PC-3 (cell line): ENCODE data around the gene SLC16A8. TPM values are rescaled to one million over a fixed set of nuclear protein-coding genes. Genes with fewer than 3 reads are reported as not detected.
A peak's percentile ranks its signal among the peaks of the same experiment; 100 is the strongest.

ENCODE experiments used
- ATAC-seq: fragments of 200-7000 bp; cut with Tn5 transposase; 2 replicates; pipeline ENCODE4 v1.9.1; 2020; ENCODE audit warnings: mild to moderate bottlenecking, moderate library complexity
- BruUV-seq: library from RNA; stranded (reverse); fragments of 400-500 nt; replicated peaks from 2 replicates; lab custom pipeline; 2021; lab: Mats Ljungman, UMichigan
- CTCF ChIA-PET: fragments of 300-600 bp; sonication (Branson Sonifier 250); formaldehyde crosslinking; loops from one replicate; lab custom pipeline; 2022; ENCODE audit warnings: antibody characterized with exemption; lab: Charles Lee
- POLR2A ChIA-PET: fragments of 300-600 bp; sonication (Branson Sonifier 250); formaldehyde crosslinking; loops from one replicate; lab custom pipeline; 2022; ENCODE audit warnings: antibody characterized with exemption; ENCODE audit not compliant: unreplicated experiment; lab: Charles Lee
- DNase-seq: peaks from one replicate; pipeline ENCODE4 v3.0.0-alpha.2; 2015
- H2AFZ ChIP-seq: fragments of 300-600 bp; sonication (generic); 2 replicates; pipeline ENCODE4 v1.6.0; 2016; ENCODE audit warnings: antibody characterized with exemption, low read length
- H3F3A ChIP-seq: fragments of 300-600 bp; sonication (generic); one replicate; pipeline ENCODE4 v1.6.0; 2017; ENCODE audit warnings: antibody characterized with exemption, low read length, control low read depth, mild to moderate bottlenecking; ENCODE audit not compliant: unreplicated experiment
- H3K27ac ChIP-seq: fragments of 300-600 bp; sonication (generic); 2 replicates; pipeline ENCODE4 v1.5.1; 2016; ENCODE audit warnings: mild to moderate bottlenecking, low read length
- H3K27me3 ChIP-seq: fragments of 300-600 bp; sonication (generic); 2 replicates; pipeline ENCODE4 v1.6.1; 2016; ENCODE audit warnings: low read length, mixed read lengths
- H3K36me3 ChIP-seq: fragments of 300-600 bp; sonication (generic); 2 replicates; pipeline ENCODE4 v1.6.1; 2016; ENCODE audit warnings: low read depth, mixed run types, low read length, mixed read lengths
- H3K4me1 ChIP-seq: fragments of 300-600 bp; sonication (generic); 2 replicates; pipeline ENCODE4 v1.5.1; 2016; ENCODE audit warnings: low read length; ENCODE audit not compliant: insufficient read depth
- H3K4me2 ChIP-seq: fragments of 300-600 bp; sonication (generic); 2 replicates; pipeline ENCODE4 v1.6.0; 2016; ENCODE audit warnings: low read length
- H3K4me3 ChIP-seq: fragments of 300-600 bp; sonication (generic); 2 replicates; pipeline ENCODE4 v1.5.1; 2016; ENCODE audit warnings: mild to moderate bottlenecking, low read length, mixed read lengths
- H3K79me2 ChIP-seq: fragments of 300-600 bp; sonication (generic); 2 replicates; pipeline ENCODE4 v1.6.1; 2017; ENCODE audit warnings: low read length, mixed read lengths
- H3K9ac ChIP-seq: fragments of 300-600 bp; sonication (generic); 2 replicates; pipeline ENCODE4 v1.6.0; 2016; ENCODE audit warnings: mild to moderate bottlenecking, low read length
- H3K9me2 ChIP-seq: fragments of 300-600 bp; sonication (generic); replicated peaks from 2 replicates; pipeline ENCODE4 v1.6.1; 2016; ENCODE audit warnings: mixed run types, low read length, mixed read lengths
- H3K9me3 ChIP-seq: fragments of 300-600 bp; sonication (generic); 2 replicates; pipeline ENCODE4 v1.6.1; 2016; ENCODE audit warnings: low read length, mixed read lengths
- H4K20me1 ChIP-seq: fragments of 300-600 bp; sonication (generic); 2 replicates; pipeline ENCODE4 v1.6.1; 2016; ENCODE audit warnings: low read length, mixed read lengths
- CTCF ChIP-seq: fragments of 300-600 bp; sonication (generic); conservative IDR thresholded peaks from 2 replicates; pipeline ENCODE4 v1.5.1; 2017; ENCODE audit warnings: antibody characterized with exemption, low read depth, mild to moderate bottlenecking, low read length
- EZH2 ChIP-seq: fragments of 300-600 bp; sonication (generic); IDR thresholded peaks from one replicate; pipeline ENCODE4 v1.6.1; 2017; ENCODE audit warnings: antibody characterized with exemption, mild to moderate bottlenecking, low read length; ENCODE audit not compliant: unreplicated experiment
- EZH2phosphoT487 ChIP-seq: fragments of 300-600 bp; sonication (generic); IDR thresholded peaks from 2 replicates; pipeline ENCODE4 v1.6.1; 2018; ENCODE audit warnings: mild to moderate bottlenecking, antibody characterized with exemption, low read length, borderline replicate concordance
- intact Hi-C: fragments of 100-400 bp; cut with micrococcal nuclease; formaldehyde crosslinking; loops from 2 replicates; pipeline ENCODE4 v1.9.0; 2023
- total RNA-seq: library from RNA; depleted of rRNA; stranded (reverse); fragments of >200 nt; gene quantifications from 2 replicates; pipeline ENCODE4 v1.2.3, GENCODE V29; 2014

Gene SLC16A8
- total RNA-seq, 1 experiment from 2014 or later, result not detected

GRCh38 chr22:38080850-38081635 lies 2.9 kb downstream of the SLC16A8 start:
- Histone ChIP-seq H4K20me1 (no peaks in the 10 kb centered on the region), H3K79me2 (no peaks in the 10 kb centered on the region), H3K27ac (no peak overlapping the region), H3K9me2 (no peaks in the 10 kb centered on the region), H3K9ac (no peak overlapping the region), H3K4me1 (no peaks in the 10 kb centered on the region), H3K27me3 (no peaks in the 10 kb centered on the region), H3K4me2 (peak overlapping the region; percentile 59), H3K9me3 (no peaks in the 10 kb centered on the region), H2AFZ (no peak overlapping the region), H3F3A (no peaks in the 10 kb centered on the region), H3K4me3 (no peak overlapping the region), H3K36me3 (no peaks in the 10 kb centered on the region)
- TF ChIP-seq CTCF (no peak), EZH2phosphoT487 (no peak), EZH2 (no peak)
- intact Hi-C loops, result no loop called here
- CTCF ChIA-PET, result no interaction called here
- DNase-seq, result peak; percentile 35
- peak; percentile 63 for ATAC-seq
- no TSS peak for BruUV-seq
- POLR2A ChIA-PET, result no interaction called here

GRCh38 chr22:38080474-38080849 lies 3.5 kb downstream of the SLC16A8 start:
- POLR2A ChIA-PET, result no interaction called here

More at GRCh38 chr22:38080474-38080849, 3.5 kb downstream of the SLC16A8 start:
- ATAC-seq (no peak), DNase-seq (no peak)
- no peak overlapping the region for H3K27ac ChIP-seq
- H3K4me2 ChIP-seq, result no peak overlapping the region
- no peak overlapping the region for H3K4me3 ChIP-seq
- intact Hi-C loops, result no loop called here
- no peak overlapping the region for H2AFZ ChIP-seq
- no peaks in the 10 kb centered on the region for H3K9me2 ChIP-seq
- H3K9me3 ChIP-seq, result no peaks in the 10 kb centered on the region
- H3K27me3 ChIP-seq, result no peaks in the 10 kb centered on the region
- no peak overlapping the region for H3K9ac ChIP-seq
- TF ChIP-seq EZH2phosphoT487 (no peak), CTCF (no peak), EZH2 (no peak)
- H3K36me3 ChIP-seq, result no peaks in the 10 kb centered on the region
- no TSS peak for BruUV-seq
- CTCF ChIA-PET, result no interaction called here
- H3K4me1 ChIP-seq, result no peaks in the 10 kb centered on the region
- H4K20me1 ChIP-seq, result no peaks in the 10 kb centered on the region
- H3F3A ChIP-seq, result no peaks in the 10 kb centered on the region
- H3K79me2 ChIP-seq, result no peaks in the 10 kb centered on the region
